ENCODE measurements around the gene ABCB11.

Gene ABCB11

GRCh38 chr2:168999668-169000213 lies 31.4 kb downstream of the ABCB11 start:
- FAIRE-seq = no peak
- TF ChIP-seq SPI1 (IDR thresholded peaks at IDR 0.05; ENCODE audit: low read depth, low read length) (no peak), POLR2AphosphoS5 (IDR thresholded peaks at IDR 0.05; ENCODE audit: low read depth, low read length) (no peak), PAX5 (IDR thresholded peaks at IDR 0.05; ENCODE audit: insufficient read depth, low read length, severe bottlenecking) (no peak), POU2F2 (IDR thresholded peaks at IDR 0.05; ENCODE audit: low read depth, low read length) (no peak), TAF1 (IDR thresholded peaks at IDR 0.05; ENCODE audit: low read depth, low read length) (no peak), POLR2A (IDR thresholded peaks at IDR 0.05; ENCODE audit: low read depth, low read length) (no peak)
- DNase-seq (ENCODE audit: insufficient read length, low spot score) = no peak

DNA sequence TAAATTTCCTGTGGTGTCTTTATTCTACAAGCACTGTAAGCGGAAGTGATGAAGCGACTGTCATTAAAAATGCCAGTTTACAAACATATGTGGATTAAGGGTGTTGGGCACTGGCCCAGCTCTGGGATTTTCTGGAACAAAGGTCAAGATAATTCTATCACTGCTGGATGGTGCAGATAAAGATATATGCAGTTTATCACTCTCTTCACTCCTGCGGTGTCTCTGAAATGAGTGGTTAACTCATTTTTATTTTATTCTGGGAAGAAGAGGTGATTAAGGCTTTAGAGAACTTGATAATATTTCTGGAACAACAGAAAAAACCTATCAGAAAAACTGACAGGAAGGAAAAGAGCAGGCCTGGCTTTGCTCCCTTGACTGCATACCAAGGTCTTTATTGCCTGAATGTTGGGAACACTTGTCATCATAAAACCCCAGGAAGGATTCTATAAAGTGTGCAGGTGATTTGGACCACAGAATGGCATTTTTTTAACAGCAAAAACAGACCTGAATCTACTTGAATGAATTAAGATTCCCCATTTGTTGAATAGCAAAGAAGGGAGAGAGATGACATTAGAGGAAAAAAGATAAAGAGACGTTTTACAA lies 32.4 kb downstream of the ABCB11 start:
- FAIRE-seq (no peak), DNase-seq (ENCODE audit: insufficient read length, low spot score) (no peak)
- TF ChIP-seq SPI1 (IDR thresholded peaks at IDR 0.05; ENCODE audit: low read depth, low read length) = no peak

DNA sequence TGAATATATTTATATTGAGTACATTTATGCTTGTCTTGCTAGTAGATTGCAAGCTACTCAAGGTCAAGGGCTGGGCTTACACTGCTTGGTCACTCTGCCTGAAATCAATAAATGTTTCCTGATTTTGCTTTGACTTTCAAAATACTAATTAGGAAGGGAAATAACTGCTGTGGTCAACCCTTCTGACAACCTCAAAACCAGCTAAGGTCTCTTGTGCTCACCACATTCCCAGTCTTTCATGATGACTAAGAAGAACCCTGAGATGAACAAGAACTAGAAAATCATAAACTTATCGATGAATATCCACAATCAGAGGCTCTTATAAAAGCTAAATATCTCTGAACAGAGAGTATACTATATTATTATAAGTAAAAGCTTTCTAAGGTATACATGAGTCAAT lies 33.3 kb downstream of the ABCB11 start:
- no peak for FAIRE-seq
- DNase-seq (ENCODE audit: insufficient read length, low spot score) = no peak
- TF ChIP-seq POU2F2 (IDR thresholded peaks at IDR 0.05; ENCODE audit: low read depth, low read length) (no peak), SPI1 (IDR thresholded peaks at IDR 0.05; ENCODE audit: low read depth, low read length) (no peak)

GRCh38 chr2:168997118-168997521 lies 34.0 kb downstream of the ABCB11 start:
- DNase-seq (ENCODE audit: insufficient read length, low spot score) = no peak
- FAIRE-seq = no peak
- TF ChIP-seq POU2F2 (IDR thresholded peaks at IDR 0.05; ENCODE audit: low read depth, low read length) (no peak), PAX5 (IDR thresholded peaks at IDR 0.05; ENCODE audit: insufficient read depth, low read length, severe bottlenecking) (no peak), SPI1 (IDR thresholded peaks at IDR 0.05; ENCODE audit: low read depth, low read length) (no peak), TAF1 (IDR thresholded peaks at IDR 0.05; ENCODE audit: low read depth, low read length) (no peak), POLR2A (IDR thresholded peaks at IDR 0.05; ENCODE audit: low read depth, low read length) (no peak), POLR2AphosphoS5 (IDR thresholded peaks at IDR 0.05; ENCODE audit: low read depth, low read length) (no peak)

GRCh38 chr2:168995744-168996143 lies 35.4 kb downstream of the ABCB11 start:
- DNase-seq (ENCODE audit: insufficient read length, low spot score) (no peak), FAIRE-seq (no peak)
- TF ChIP-seq POLR2A (IDR thresholded peaks at IDR 0.05; ENCODE audit: low read depth, low read length) (no peak), TAF1 (IDR thresholded peaks at IDR 0.05; ENCODE audit: low read depth, low read length) (no peak), PAX5 (IDR thresholded peaks at IDR 0.05; ENCODE audit: insufficient read depth, low read length, severe bottlenecking) (no peak)

DNA sequence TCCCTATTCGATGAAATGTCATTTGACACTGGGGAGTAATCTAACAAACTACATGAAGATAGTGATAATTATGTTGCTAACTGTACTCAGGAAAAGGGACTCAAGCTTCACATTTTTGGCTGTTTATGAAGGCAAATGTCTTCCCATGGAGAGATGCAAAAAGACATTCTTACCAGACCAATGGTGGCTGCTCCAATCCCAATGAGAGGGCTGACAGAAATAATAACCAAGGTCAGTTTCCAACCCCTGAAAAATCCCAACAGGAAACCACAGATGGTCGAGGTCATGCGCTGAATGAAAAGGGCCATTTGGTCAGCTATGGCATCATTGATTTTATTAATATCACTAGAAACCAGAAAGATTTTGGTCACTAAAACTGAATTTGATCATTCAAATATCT lies 37.6 kb downstream of the ABCB11 start:
- no peak for TF ChIP-seq POLR2AphosphoS5 (IDR thresholded peaks at IDR 0.05; ENCODE audit: low read depth, low read length)
- no peak for TF ChIP-seq PAX5 (IDR thresholded peaks at IDR 0.05; ENCODE audit: insufficient read depth, low read length, severe bottlenecking)
- no peak for TF ChIP-seq SPI1 (IDR thresholded peaks at IDR 0.05; ENCODE audit: low read depth, low read length)
- no peak for TF ChIP-seq POLR2A (IDR thresholded peaks at IDR 0.05; ENCODE audit: low read depth, low read length)
- TF ChIP-seq TAF1 (IDR thresholded peaks at IDR 0.05; ENCODE audit: low read depth, low read length) = no peak
- no peak for TF ChIP-seq POU2F2 (IDR thresholded peaks at IDR 0.05; ENCODE audit: low read depth, low read length)
- DNase-seq (ENCODE audit: insufficient read length, low spot score) (no peak), FAIRE-seq (no peak)

GRCh38 chr2:168992591-168993349 lies 38.4 kb downstream of the ABCB11 start:
- no peak for FAIRE-seq

GRCh38 chr2:168992026-168992425 lies 39.1 kb downstream of the ABCB11 start:
- FAIRE-seq (no peak), DNase-seq (ENCODE audit: insufficient read length, low spot score) (no peak)

More at GRCh38 chr2:168992591-168993349, 38.4 kb downstream of the ABCB11 start:
- TF ChIP-seq POLR2A (IDR thresholded peaks at IDR 0.05; ENCODE audit: low read depth, low read length) (no peak), TAF1 (IDR thresholded peaks at IDR 0.05; ENCODE audit: low read depth, low read length) (no peak), PAX5 (IDR thresholded peaks at IDR 0.05; ENCODE audit: insufficient read depth, low read length, severe bottlenecking) (no peak), POLR2AphosphoS5 (IDR thresholded peaks at IDR 0.05; ENCODE audit: low read depth, low read length) (no peak), POU2F2 (IDR thresholded peaks at IDR 0.05; ENCODE audit: low read depth, low read length) (no peak), SPI1 (IDR thresholded peaks at IDR 0.05; ENCODE audit: low read depth, low read length) (no peak)
- DNase-seq (ENCODE audit: insufficient read length, low spot score) = no peak

DNA sequence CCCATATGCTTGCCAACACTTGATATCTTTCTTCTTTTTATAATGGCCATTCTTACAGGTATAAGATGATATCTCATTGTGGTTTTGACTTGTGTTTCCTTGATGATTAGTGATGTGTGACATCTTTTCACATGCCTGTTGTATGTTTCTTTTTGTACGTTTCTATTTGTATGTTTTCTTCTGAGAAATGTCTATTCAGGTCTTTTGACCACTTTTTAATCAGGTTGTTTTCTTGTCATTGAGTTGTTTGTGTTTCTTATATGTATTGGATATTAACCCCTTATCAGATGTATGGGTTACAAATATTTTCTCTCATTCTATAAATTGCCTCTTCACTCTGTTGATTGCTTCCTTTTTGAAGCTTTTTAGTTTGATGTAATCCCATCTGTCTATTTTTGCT lies 42.4 kb downstream of the ABCB11 start:
- TF ChIP-seq POU2F2 (IDR thresholded peaks at IDR 0.05; ENCODE audit: low read depth, low read length) (no peak), PAX5 (IDR thresholded peaks at IDR 0.05; ENCODE audit: insufficient read depth, low read length, severe bottlenecking) (no peak), TAF1 (IDR thresholded peaks at IDR 0.05; ENCODE audit: low read depth, low read length) (no peak)
- DNase-seq (ENCODE audit: insufficient read length, low spot score) (no peak), FAIRE-seq (no peak)

More at GRCh38 chr2:168992026-168992425, 39.1 kb downstream of the ABCB11 start:
- TF ChIP-seq POLR2AphosphoS5 (IDR thresholded peaks at IDR 0.05; ENCODE audit: low read depth, low read length) (no peak), PAX5 (IDR thresholded peaks at IDR 0.05; ENCODE audit: insufficient read depth, low read length, severe bottlenecking) (no peak), SPI1 (IDR thresholded peaks at IDR 0.05; ENCODE audit: low read depth, low read length) (no peak), POLR2A (IDR thresholded peaks at IDR 0.05; ENCODE audit: low read depth, low read length) (no peak), POU2F2 (IDR thresholded peaks at IDR 0.05; ENCODE audit: low read depth, low read length) (no peak), TAF1 (IDR thresholded peaks at IDR 0.05; ENCODE audit: low read depth, low read length) (no peak)

DNA sequence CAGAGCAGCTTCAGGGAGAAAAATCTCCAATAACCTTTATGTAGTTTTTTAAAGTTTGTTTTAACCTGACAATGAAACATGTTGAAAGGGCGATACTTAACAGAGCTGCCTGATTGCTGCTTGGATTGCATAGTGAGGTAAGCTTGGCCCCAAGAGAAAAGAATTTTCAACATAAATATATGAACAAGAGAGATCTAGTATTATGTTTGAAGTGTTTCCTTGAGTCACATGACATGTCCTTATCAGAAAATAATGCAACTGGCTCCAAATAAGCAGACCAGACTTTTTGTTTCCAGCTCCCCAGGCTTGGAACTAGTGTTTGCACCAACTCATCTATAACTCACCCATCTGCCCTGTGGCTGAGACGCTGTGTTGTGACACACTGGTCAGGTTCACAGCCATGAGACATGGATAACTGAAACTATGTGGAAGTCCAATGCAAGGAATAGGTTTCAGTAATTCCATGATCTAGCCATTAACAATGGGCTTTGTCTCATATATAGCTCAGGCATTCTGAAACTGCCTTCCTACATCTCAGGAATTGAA lies 44.7 kb downstream of the ABCB11 start:
- TF ChIP-seq PAX5 (IDR thresholded peaks at IDR 0.05; ENCODE audit: insufficient read depth, low read length, severe bottlenecking) (no peak), SPI1 (IDR thresholded peaks at IDR 0.05; ENCODE audit: low read depth, low read length) (no peak), POLR2A (IDR thresholded peaks at IDR 0.05; ENCODE audit: low read depth, low read length) (no peak), POU2F2 (IDR thresholded peaks at IDR 0.05; ENCODE audit: low read depth, low read length) (no peak), POLR2AphosphoS5 (IDR thresholded peaks at IDR 0.05; ENCODE audit: low read depth, low read length) (no peak), TAF1 (IDR thresholded peaks at IDR 0.05; ENCODE audit: low read depth, low read length) (no peak)
- FAIRE-seq = no peak
- DNase-seq (ENCODE audit: insufficient read length, low spot score) = no peak

All from GM12891 (cell line).